Hepatocyte (in vitro differentiated cells): ENCODE results near the gene PLD5. TPM values are rescaled to one million over a fixed set of nuclear protein-coding genes. Genes with fewer than 3 reads are reported as not detected.

ENCODE experiments used
- DNase-seq: peaks from one replicate; pipeline ENCODE4 v3.0.0-alpha.2; 2016; ENCODE audit warnings: low spot score
- H2AFZ ChIP-seq: fragments of 200-600 bp; sonication (generic); 2 replicates; pipeline ENCODE4 v1.6.0; 2016; ENCODE audit warnings: antibody characterized with exemption, mild to moderate bottlenecking
- H3K27ac ChIP-seq: fragments of 200-600 bp; sonication (generic); 2 replicates; pipeline ENCODE4 v1.5.1; 2016; ENCODE audit warnings: mild to moderate bottlenecking
- H3K27me3 ChIP-seq: fragments of 200-600 bp; sonication (generic); 2 replicates; pipeline ENCODE4 v1.6.1; 2016
- H3K36me3 ChIP-seq: fragments of 200-600 bp; sonication (generic); replicated peaks from 2 replicates; pipeline ENCODE4 v1.5.1; 2016; ENCODE audit warnings: low read depth; ENCODE audit not compliant: insufficient read depth
- H3K4me1 ChIP-seq: fragments of 200-600 bp; sonication (generic); 2 replicates; pipeline ENCODE4 v1.5.1; 2016; ENCODE audit warnings: mild to moderate bottlenecking, moderate library complexity; ENCODE audit not compliant: insufficient read depth
- H3K4me2 ChIP-seq: fragments of 200-600 bp; sonication (generic); 2 replicates; pipeline ENCODE4 v1.6.0; 2016
- H3K4me3 ChIP-seq: fragments of 200-600 bp; sonication (generic); 2 replicates; pipeline ENCODE4 v1.5.1; 2016; ENCODE audit warnings: mild to moderate bottlenecking
- H3K79me2 ChIP-seq: fragments of 200-600 bp; sonication (generic); 2 replicates; pipeline ENCODE4 v1.6.0; 2017; ENCODE audit warnings: mild to moderate bottlenecking
- H3K9me2 ChIP-seq: fragments of 200-600 bp; sonication (generic); replicated peaks from 2 replicates; pipeline ENCODE4 v1.6.0; 2017; ENCODE audit warnings: mild to moderate bottlenecking; ENCODE audit not compliant: insufficient read depth
- H3K9me3 ChIP-seq: fragments of 200-600 bp; sonication (generic); 2 replicates; pipeline ENCODE4 v1.5.1; 2016; ENCODE audit warnings: low read depth, mild to moderate bottlenecking
- H4K20me1 ChIP-seq: fragments of 200-600 bp; sonication (generic); 2 replicates; pipeline ENCODE4 v1.6.0; 2016; ENCODE audit warnings: mild to moderate bottlenecking; ENCODE audit not compliant: insufficient read depth, poor library complexity, severe bottlenecking
- CTCF ChIP-seq: fragments of 200-600 bp; sonication (generic); IDR thresholded peaks from 2 replicates; pipeline ENCODE4 v1.5.1; 2016; ENCODE audit warnings: antibody characterized with exemption, mild to moderate bottlenecking; ENCODE audit not compliant: poor library complexity
- EZH2 ChIP-seq: fragments of 200-600 bp; sonication (generic); IDR thresholded peaks from 2 replicates; pipeline ENCODE4 v1.6.1; 2016; ENCODE audit warnings: antibody characterized with exemption, mild to moderate bottlenecking, borderline replicate concordance
- EZH2phosphoT487 ChIP-seq: fragments of 200-600 bp; sonication (generic); IDR thresholded peaks from one replicate; pipeline ENCODE4 v1.6.1; 2018; ENCODE audit warnings: antibody characterized with exemption, mild to moderate bottlenecking, low read depth, moderate library complexity; ENCODE audit not compliant: unreplicated experiment, severe bottlenecking
- WGBS: methylation state at CpG from one replicate; pipeline ENCODE4 v1.1.6; 2016; ENCODE audit warnings: low lambda C conversion rate; ENCODE audit errors: missing lambda C conversion rate; 5-methylcytosine and 5-hydroxymethylcytosine counted together
- polyA plus RNA-seq: library from polyadenylated mRNA; unstranded; fragments of >200 nt; fragmentation: Nextera tagmentation; extraction: Ambion mirVana; gene quantifications from 2 replicates; pipeline ENCODE4 v1.2.1, GENCODE V29; 2016
- total RNA-seq: library from RNA; depleted of rRNA; stranded (reverse); fragments of >200 nt; gene quantifications from 2 replicates; pipeline ENCODE4 v1.2.3, GENCODE V29; 2014

Gene PLD5
- total and polyA plus RNA-seq, 2 experiments from 2014 or later, result 0.33 to 0.58 TPM

DNA sequence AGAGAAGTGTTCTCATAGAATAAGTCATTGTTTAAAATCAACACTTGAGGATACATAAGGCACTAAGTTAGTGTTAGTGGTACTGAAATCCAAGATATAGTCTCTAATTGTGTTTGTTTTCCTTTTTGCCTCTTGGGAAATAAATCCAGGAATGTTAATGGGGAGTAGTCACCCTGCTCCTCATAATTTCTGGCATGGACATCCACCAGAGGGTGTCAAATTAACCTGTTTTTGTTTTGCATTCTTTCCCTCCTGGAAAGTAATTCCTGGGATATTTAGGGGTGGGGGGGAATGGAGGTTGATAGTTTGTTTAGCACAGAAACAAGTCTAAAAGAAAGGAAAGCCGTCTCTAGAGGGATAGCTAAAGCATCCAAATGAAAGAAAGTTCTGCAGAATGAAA lies 437.8 kb downstream of the PLD5 start:
- Histone ChIP-seq H2AFZ (no peak overlapping the region), H3K79me2 (no peaks in the 10 kb centered on the region), H3K27me3 (no peaks in the 10 kb centered on the region), H3K4me2 (no peak overlapping the region), H3K27ac (no peak overlapping the region), H4K20me1 (no peaks in the 10 kb centered on the region), H3K4me3 (no peak overlapping the region), H3K9me3 (no peaks in the 10 kb centered on the region), H3K4me1 (no peaks in the 10 kb centered on the region), H3K36me3 (no peaks in the 10 kb centered on the region), H3K9me2 (no peaks in the 10 kb centered on the region)
- WGBS, result 74% methylated on average over 1 of the region's 1 CpG
- DNase-seq, result no peak
- TF ChIP-seq EZH2phosphoT487 (no peak), EZH2 (no peak), CTCF (no peak)

- TF ChIP-seq EZH2phosphoT487, result no peak
- TF ChIP-seq EZH2, result no peak
- Histone ChIP-seq H4K20me1 (no peaks in the 10 kb centered on the region), H3K9me2 (no peaks in the 10 kb centered on the region), H3K36me3 (no peaks in the 10 kb centered on the region), H3K27me3 (no peaks in the 10 kb centered on the region), H2AFZ (no peak overlapping the region), H3K4me2 (no peak overlapping the region), H3K27ac (no peak overlapping the region), H3K4me3 (no peak overlapping the region), H3K79me2 (no peaks in the 10 kb centered on the region), H3K4me1 (no peaks in the 10 kb centered on the region), H3K9me3 (no peaks in the 10 kb centered on the region)
- no peak for DNase-seq
- 57% methylated on average over 3 of the region's 3 CpGs for WGBS
Measured at GRCh38 chr1:242086093-242086492, 438.4 kb downstream of the PLD5 start.

DNA sequence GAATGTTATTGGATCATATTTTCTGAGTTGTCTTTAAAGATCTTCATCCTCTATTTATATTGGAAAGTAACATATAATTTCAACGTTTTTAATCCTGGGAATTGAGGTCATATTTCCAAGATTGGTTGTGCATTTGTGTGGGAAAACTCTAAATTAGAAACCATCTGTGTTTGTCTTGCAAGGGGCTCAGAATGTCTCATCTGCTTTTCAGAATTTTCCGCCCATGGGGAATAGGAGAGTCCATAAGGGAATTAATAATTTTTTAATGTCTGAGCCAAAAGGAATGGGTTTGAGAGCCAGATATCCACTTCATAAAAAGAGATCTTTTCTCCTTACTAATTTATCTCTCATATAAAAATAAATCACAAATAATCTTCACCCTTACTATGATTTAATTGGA lies 440.8 kb downstream of the PLD5 start:
- TF ChIP-seq EZH2phosphoT487, result no peak
- TF ChIP-seq CTCF, result no peak
- 86% methylated on average over 2 of the region's 2 CpGs for WGBS
- no peak for DNase-seq

DNA sequence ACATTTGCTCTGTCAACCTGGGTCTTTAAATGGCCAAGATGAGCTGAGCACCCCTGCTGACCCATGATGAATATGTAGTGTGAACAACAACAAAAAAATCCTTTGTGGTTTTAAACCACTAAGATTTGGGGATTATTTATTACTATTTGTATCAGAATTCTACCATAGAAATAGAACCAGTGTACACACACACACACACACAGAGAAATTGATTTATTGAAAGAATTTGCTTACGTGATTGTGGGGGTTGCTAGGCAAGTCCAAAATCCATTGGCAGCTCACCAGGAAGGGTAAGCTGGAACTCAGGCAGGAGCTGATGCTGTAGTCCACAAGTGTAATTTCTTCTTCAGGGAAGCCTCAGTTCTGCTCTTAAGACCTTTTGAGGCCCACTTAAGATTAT lies 443.1 kb downstream of the PLD5 start:
- Histone ChIP-seq H4K20me1 (no peaks in the 10 kb centered on the region), H2AFZ (no peak overlapping the region), H3K27me3 (no peaks in the 10 kb centered on the region), H3K4me1 (no peaks in the 10 kb centered on the region), H3K36me3 (no peaks in the 10 kb centered on the region), H3K9me3 (no peaks in the 10 kb centered on the region), H3K4me3 (no peak overlapping the region), H3K79me2 (no peaks in the 10 kb centered on the region), H3K9me2 (no peaks in the 10 kb centered on the region), H3K27ac (no peak overlapping the region), H3K4me2 (no peak overlapping the region)
- TF ChIP-seq CTCF (no peak), EZH2 (no peak), EZH2phosphoT487 (no peak)
- DNase-seq, result no peak
- 89% methylated on average over 1 of the region's 1 CpG for WGBS

More for the DNA sequence above, 440.8 kb downstream of the PLD5 start:
- H3K27me3 ChIP-seq, result no peaks in the 10 kb centered on the region
- H3K9me2 ChIP-seq, result no peaks in the 10 kb centered on the region
- H2AFZ ChIP-seq, result no peak overlapping the region
- H3K36me3 ChIP-seq, result no peaks in the 10 kb centered on the region
- H3K79me2 ChIP-seq, result no peaks in the 10 kb centered on the region
- no peak overlapping the region for H3K4me2 ChIP-seq
- H4K20me1 ChIP-seq, result no peaks in the 10 kb centered on the region
- H3K27ac ChIP-seq, result no peak overlapping the region
- no peaks in the 10 kb centered on the region for H3K4me1 ChIP-seq
- H3K4me3 ChIP-seq, result no peak overlapping the region
- no peaks in the 10 kb centered on the region for H3K9me3 ChIP-seq
